Measurements from ENCODE around the gene EYS.
"Not testable (repeated sequence)": the region's sequence is repeated elsewhere in the genome, so short reads cannot be mapped to it uniquely, and the experiment has no call there.

The EYS gene

DNA sequence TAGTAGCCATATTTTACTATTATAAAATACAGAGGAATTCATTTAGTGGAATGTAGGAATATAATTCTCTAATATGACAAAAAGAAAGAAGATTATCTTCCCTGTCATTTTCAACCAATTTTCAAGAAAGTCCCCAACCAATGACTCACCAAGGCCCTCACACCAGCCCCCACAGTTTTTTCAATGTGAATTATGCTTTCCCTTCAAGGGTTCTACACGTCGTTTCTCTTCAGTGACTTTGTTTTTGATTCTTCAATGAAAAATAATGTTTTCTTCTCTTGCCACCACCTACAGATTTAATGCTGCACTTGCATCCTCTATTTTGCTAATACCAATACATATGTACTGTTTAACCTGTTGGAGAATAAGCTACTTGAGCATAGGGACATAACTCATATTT, 1230.1 kb downstream of the EYS start:
- no peak for ATAC-seq
- Mint-ChIP-seq H3K9me3 (peaks cover 6% of the 10 kb centered on the region), H3K36me3 (no peaks in the 10 kb centered on the region), H3K27ac (no peak overlapping the region), H3K4me1 (no peaks in the 10 kb centered on the region), H3K4me3 (no peak overlapping the region)
- no peak for DNase-seq (ENCODE audit: low spot score in 2 of 2)

GRCh38 chr6:64469405-64469804, 1237.6 kb downstream of the EYS start:
- H3K36me3 Mint-ChIP-seq; H3K27ac Mint-ChIP-seq; DNase-seq (ENCODE audit: low spot score in 2 of 2); H3K4me3 Mint-ChIP-seq; ATAC-seq; H3K4me1 Mint-ChIP-seq: not testable (repeated sequence)
- H3K9me3 Mint-ChIP-seq, result peaks cover 18% of the 10 kb centered on the region

GRCh38 chr6:64467656-64468055, 1239.4 kb downstream of the EYS start:
- ATAC-seq (peak; percentile 32), DNase-seq (ENCODE audit: low spot score in 2 of 2) (no peak)
- Mint-ChIP-seq H3K36me3 (no peaks in the 10 kb centered on the region), H3K4me1 (no peaks in the 10 kb centered on the region), H3K9me3 (peaks cover 17% of the 10 kb centered on the region), H3K27ac (no peak overlapping the region), H3K4me3 (no peak overlapping the region)

DNA sequence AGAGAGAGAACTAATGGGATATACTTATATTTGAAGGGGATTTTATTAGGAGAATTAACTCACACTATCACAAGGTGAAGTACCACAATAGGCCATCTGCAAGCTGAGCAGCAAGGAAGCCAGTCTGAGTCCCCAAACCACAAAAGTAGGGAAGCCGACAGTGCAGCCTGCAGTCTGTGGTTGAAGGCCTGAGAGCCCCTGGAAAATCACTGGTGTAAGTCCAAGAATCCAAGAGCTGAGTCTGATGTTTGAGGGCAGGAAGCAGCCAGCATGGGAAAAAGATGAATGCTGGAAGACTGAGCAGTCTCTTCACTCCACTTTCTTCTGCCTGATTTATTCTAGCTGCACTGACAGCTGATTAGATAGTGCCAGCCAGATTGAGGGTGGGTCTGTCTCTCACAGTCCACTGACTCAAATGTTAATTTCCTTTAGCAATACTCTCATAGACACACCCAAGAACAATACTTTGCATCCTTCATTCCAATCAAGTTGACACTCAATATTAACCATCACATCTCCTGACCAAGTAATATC, 1247.5 kb downstream of the EYS start:
- Mint-ChIP-seq H3K4me3 (no peak overlapping the region), H3K4me1 (no peaks in the 10 kb centered on the region), H3K27ac (no peak overlapping the region), H3K9me3 (peaks cover 11% of the 10 kb centered on the region), H3K36me3 (no peaks in the 10 kb centered on the region)
- no peak for ATAC-seq
- DNase-seq (ENCODE audit: low spot score in 2 of 2), result no peak

DNA sequence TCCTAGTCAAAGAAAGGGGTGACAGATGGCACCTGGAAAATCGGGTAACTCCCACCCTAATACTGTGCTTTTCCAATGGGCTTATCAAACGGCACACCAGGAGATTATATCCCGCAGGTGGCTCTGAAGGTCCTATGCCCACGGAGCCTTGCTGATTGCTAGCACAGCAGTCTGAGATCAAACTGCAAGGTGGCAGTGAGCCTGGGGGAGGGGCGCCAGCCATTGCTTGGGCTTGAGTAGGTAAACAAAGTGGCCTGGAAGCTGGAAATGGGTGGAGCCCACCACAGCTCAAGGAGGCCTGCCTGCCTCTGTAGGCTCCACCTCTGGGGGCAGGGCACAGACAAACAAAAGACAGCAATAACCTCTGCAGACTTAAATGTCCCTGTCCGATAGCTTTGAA, 1258.9 kb downstream of the EYS start:
- not testable (repeated sequence) for H3K36me3 Mint-ChIP-seq, H3K27ac Mint-ChIP-seq, H3K4me3 Mint-ChIP-seq

GRCh38 chr6:64445038-64445437, 1262.0 kb downstream of the EYS start:
- Mint-ChIP-seq H3K36me3 (no peaks in the 10 kb centered on the region), H3K4me1 (no peaks in the 10 kb centered on the region), H3K4me3 (no peak overlapping the region), H3K9me3 (peaks cover 16% of the 10 kb centered on the region), H3K27ac (no peak overlapping the region)
- ATAC-seq (no peak), DNase-seq (ENCODE audit: low spot score in 2 of 2) (no peak)

More for the DNA sequence above, 1258.9 kb downstream of the EYS start:
- H3K9me3 Mint-ChIP-seq, result peaks cover 14% of the 10 kb centered on the region
- DNase-seq (ENCODE audit: low spot score in 2 of 2); ATAC-seq; H3K4me1 Mint-ChIP-seq: not testable (repeated sequence)

DNA sequence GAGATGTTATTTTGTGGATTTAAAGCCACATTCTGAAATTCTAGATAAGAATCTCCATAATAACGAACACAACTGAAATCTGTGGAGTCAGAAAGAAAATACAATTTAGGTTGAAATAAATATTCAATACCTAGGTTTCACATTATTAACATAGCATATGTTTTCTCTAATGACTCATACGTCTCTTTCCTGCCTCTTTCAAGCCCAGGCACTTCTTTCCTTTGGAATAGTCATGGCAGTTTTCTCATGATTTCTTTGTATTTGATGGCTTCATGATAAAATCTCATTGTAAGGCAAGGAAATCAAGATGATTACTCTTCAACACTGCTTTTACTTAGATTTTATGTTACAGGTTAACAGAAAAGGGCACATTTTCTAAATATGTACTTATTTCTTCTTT, 1267.8 kb downstream of the EYS start:
- H3K4me3 Mint-ChIP-seq, result no peak overlapping the region
- peaks cover 12% of the 10 kb centered on the region for H3K9me3 Mint-ChIP-seq
- H3K4me1 Mint-ChIP-seq, result no peaks in the 10 kb centered on the region
- ATAC-seq (no peak), DNase-seq (ENCODE audit: low spot score in 2 of 2) (no peak)
- H3K27ac Mint-ChIP-seq, result no peak overlapping the region
- H3K36me3 Mint-ChIP-seq, result no peaks in the 10 kb centered on the region

- no peaks in the 10 kb centered on the region for H3K36me3 Mint-ChIP-seq
- no peaks in the 10 kb centered on the region for H3K4me1 Mint-ChIP-seq
- DNase-seq (ENCODE audit: low spot score in 2 of 2), result no peak
- peaks cover 15% of the 10 kb centered on the region for H3K9me3 Mint-ChIP-seq
- no peak overlapping the region for H3K4me3 Mint-ChIP-seq
- no peak for ATAC-seq
- H3K27ac Mint-ChIP-seq, result no peak overlapping the region
These were observed 1269.0 kb downstream of the EYS start for GRCh38 chr6:64437996-64438395.

- Mint-ChIP-seq H3K9me3 (peaks cover 10% of the 10 kb centered on the region), H3K36me3 (no peaks in the 10 kb centered on the region), H3K27ac (no peak overlapping the region), H3K4me1 (no peaks in the 10 kb centered on the region), H3K4me3 (no peak overlapping the region)
- no peak for ATAC-seq
- DNase-seq (ENCODE audit: low spot score in 2 of 2), result no peak
These were observed 1277.1 kb downstream of the EYS start for GRCh38 chr6:64429926-64430325.

- DNase-seq (ENCODE audit: low spot score in 2 of 2), result no peak
- Mint-ChIP-seq H3K9me3 (peaks cover 9% of the 10 kb centered on the region), H3K27ac (no peak overlapping the region), H3K36me3 (no peaks in the 10 kb centered on the region), H3K4me3 (no peak overlapping the region), H3K4me1 (no peaks in the 10 kb centered on the region)
- ATAC-seq, result no peak
These were observed 1278.8 kb downstream of the EYS start for GRCh38 chr6:64428186-64428585.

GRCh38 chr6:64415926-64416325, 1291.1 kb downstream of the EYS start:
- H3K36me3 Mint-ChIP-seq, result no peaks in the 10 kb centered on the region
- no peak for ATAC-seq
- H3K4me1 Mint-ChIP-seq, result no peaks in the 10 kb centered on the region
- H3K4me3 Mint-ChIP-seq, result no peak overlapping the region
- no peak for DNase-seq (ENCODE audit: low spot score in 2 of 2)
- peaks cover 15% of the 10 kb centered on the region for H3K9me3 Mint-ChIP-seq
- no peak overlapping the region for H3K27ac Mint-ChIP-seq

GRCh38 chr6:64411226-64411625, 1295.8 kb downstream of the EYS start:
- no peak for DNase-seq (ENCODE audit: low spot score in 2 of 2)
- peaks cover 13% of the 10 kb centered on the region for H3K9me3 Mint-ChIP-seq
- ATAC-seq, result no peak
- no peak overlapping the region for H3K27ac Mint-ChIP-seq
- H3K36me3 Mint-ChIP-seq, result no peaks in the 10 kb centered on the region
- H3K4me3 Mint-ChIP-seq, result no peak overlapping the region
- no peaks in the 10 kb centered on the region for H3K4me1 Mint-ChIP-seq

- H3K9me3 Mint-ChIP-seq, result peaks cover 13% of the 10 kb centered on the region
- H3K4me1 Mint-ChIP-seq, result no peaks in the 10 kb centered on the region
These were observed 1297.1 kb downstream of the EYS start for GRCh38 chr6:64409948-64410347.

GRCh38 chr6:64404396-64404795, 1302.6 kb downstream of the EYS start:
- Mint-ChIP-seq H3K36me3 (no peaks in the 10 kb centered on the region), H3K4me1 (no peaks in the 10 kb centered on the region), H3K27ac (no peak overlapping the region), H3K9me3 (peaks cover 10% of the 10 kb centered on the region), H3K4me3 (no peak overlapping the region)
- no peak for ATAC-seq
- no peak for DNase-seq (ENCODE audit: low spot score in 2 of 2)

More at GRCh38 chr6:64409948-64410347, 1297.1 kb downstream of the EYS start:
- Mint-ChIP-seq H3K27ac (no peak overlapping the region), H3K4me3 (no peak overlapping the region), H3K36me3 (no peaks in the 10 kb centered on the region)
- no peak for DNase-seq (ENCODE audit: low spot score in 2 of 2)
- no peak for ATAC-seq

DNA sequence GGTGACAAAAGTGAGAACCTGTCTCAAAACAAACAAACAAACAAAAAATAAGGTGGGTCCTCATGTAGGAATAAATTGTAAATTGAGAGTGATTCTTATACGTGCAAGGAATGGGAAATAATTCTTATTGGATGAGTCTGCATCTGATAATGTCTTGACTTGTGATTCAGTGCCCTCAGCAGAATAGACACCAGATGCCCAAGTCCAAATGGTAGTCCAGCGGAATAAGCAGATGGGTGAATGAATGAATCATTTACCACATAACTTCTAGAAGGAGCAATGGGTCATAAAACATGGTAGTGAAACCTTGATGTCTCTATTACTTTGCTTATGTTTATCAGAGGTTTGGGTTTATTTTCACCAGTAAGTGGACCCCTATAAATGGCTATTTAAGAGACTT, 1323.7 kb downstream of the EYS start:
- H3K4me3 Mint-ChIP-seq, result no peak overlapping the region
- DNase-seq (ENCODE audit: low spot score in 2 of 2), result no peak
- peaks cover 13% of the 10 kb centered on the region for H3K9me3 Mint-ChIP-seq
- H3K4me1 Mint-ChIP-seq, result no peaks in the 10 kb centered on the region
- ATAC-seq, result no peak
- no peak overlapping the region for H3K27ac Mint-ChIP-seq
- no peaks in the 10 kb centered on the region for H3K36me3 Mint-ChIP-seq

DNA sequence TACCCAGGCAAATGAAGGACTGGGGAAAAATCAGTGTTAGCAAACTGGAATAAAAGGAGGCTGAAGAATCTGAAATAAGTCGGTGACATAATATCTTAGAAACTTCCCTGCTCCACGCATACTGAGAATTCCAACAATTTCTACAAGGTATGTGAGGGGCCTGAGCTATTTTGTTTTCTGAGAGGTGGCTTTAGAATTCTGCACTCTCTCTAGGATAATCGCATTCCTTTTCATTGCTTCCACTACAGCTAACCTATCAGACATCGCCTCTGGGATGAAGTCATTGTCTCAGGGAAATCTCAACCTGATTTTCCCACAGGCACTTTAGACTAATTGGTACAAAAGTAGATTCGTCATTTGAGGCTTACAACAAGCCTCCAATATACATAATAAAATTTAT, 1330.6 kb downstream of the EYS start:
- no peak overlapping the region for H3K27ac Mint-ChIP-seq
- DNase-seq (ENCODE audit: low spot score in 2 of 2) (no peak), ATAC-seq (no peak)
- H3K4me1 Mint-ChIP-seq, result no peaks in the 10 kb centered on the region
- H3K4me3 Mint-ChIP-seq, result no peak overlapping the region
- peaks cover 14% of the 10 kb centered on the region for H3K9me3 Mint-ChIP-seq
- no peaks in the 10 kb centered on the region for H3K36me3 Mint-ChIP-seq

GRCh38 chr6:64357430-64357829, 1349.6 kb downstream of the EYS start:
- Mint-ChIP-seq H3K9me3 (peaks cover 4% of the 10 kb centered on the region), H3K4me1 (no peaks in the 10 kb centered on the region), H3K27ac (no peak overlapping the region), H3K36me3 (no peaks in the 10 kb centered on the region), H3K4me3 (no peak overlapping the region)
- no peak for DNase-seq (ENCODE audit: low spot score in 2 of 2)
- ATAC-seq, result no peak
